Fibroblast of lung (primary cell): ENCODE results near the gene KCNJ12.

Experiments used
- EZH2 ChIP-seq: IDR thresholded peaks from 2 replicates; pipeline ENCODE4 v1.5.1; 2012; ENCODE audit warnings: low read length, control low read depth, mild to moderate bottlenecking; ENCODE audit errors: missing control alignments
- TF ChIP-seq, protein P1 (sequence below), 2 donors: IDR thresholded peaks in 1 of 2; conservative IDR thresholded peaks in 1 of 2; 1 replicate in 1 of 2; 2 replicates in 1 of 2; pipeline ENCODE4 v1.5.1; 2011 to 2012; ENCODE audit warnings: low read length in 2 of 2, control low read depth in 1 of 2, inconsistent platforms in 1 of 2, low read depth in 1 of 2, mild to moderate bottlenecking in 1 of 2

DNA sequence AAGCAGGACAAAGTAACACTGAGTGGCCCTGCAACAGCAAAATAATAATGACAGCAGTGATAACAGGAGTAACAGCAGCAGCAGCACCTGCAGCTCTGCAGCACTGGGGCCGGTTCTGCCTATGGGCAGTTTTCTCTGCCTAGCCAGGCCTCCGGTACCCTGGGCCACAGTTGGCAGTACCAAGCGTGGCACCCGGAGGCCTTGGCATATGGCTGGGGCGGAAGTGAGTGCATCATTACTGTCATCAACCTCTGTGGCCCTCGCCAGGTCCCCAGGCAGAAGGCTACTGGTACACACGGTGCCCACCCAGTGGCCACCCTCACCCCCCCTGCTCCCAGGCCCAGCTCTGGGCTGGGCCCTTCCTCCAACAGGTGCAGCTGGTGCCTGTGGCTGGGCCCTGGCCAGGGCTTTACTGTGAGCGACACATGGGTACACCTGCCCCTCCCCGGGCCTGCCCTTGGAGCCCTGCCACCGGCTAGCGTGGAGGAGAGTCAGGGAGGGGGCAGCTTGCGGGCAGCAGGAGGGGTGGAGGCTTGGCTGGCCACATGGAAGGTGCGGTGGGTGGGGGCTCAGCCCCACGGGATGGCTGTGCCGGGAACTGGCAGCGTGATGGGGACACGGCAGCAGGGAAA lies 3.0 kb downstream of the KCNJ12 start:
- TF ChIP-seq, protein P1, sequence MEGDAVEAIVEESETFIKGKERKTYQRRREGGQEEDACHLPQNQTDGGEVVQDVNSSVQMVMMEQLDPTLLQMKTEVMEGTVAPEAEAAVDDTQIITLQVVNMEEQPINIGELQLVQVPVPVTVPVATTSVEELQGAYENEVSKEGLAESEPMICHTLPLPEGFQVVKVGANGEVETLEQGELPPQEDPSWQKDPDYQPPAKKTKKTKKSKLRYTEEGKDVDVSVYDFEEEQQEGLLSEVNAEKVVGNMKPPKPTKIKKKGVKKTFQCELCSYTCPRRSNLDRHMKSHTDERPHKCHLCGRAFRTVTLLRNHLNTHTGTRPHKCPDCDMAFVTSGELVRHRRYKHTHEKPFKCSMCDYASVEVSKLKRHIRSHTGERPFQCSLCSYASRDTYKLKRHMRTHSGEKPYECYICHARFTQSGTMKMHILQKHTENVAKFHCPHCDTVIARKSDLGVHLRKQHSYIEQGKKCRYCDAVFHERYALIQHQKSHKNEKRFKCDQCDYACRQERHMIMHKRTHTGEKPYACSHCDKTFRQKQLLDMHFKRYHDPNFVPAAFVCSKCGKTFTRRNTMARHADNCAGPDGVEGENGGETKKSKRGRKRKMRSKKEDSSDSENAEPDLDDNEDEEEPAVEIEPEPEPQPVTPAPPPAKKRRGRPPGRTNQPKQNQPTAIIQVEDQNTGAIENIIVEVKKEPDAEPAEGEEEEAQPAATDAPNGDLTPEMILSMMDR (conservative IDR thresholded peaks at IDR 0.05 in 1 of 2, IDR thresholded peaks at IDR 0.05 in 1 of 2; ENCODE audit: low read depth in 1 of 2, low read length in 2 of 2) = no peak
- no peak for TF ChIP-seq EZH2
